Small intestine (tissue), 7 donors: Measurements from ENCODE around the gene MAST2. TPM values are rescaled to one million over a fixed set of nuclear protein-coding genes. Genes with fewer than 3 reads are reported as not detected.
"Not testable (repeated sequence)": the region's sequence is repeated elsewhere in the genome, so short reads cannot be mapped to it uniquely, and the experiment has no call there.

Experiments used
- DNase-seq, 2 donors: peaks; one replicate each; pipeline versions ENCODE4 v3.0.0 to v3.0.0-alpha.2; 2013
- FAIRE-seq: peaks from 2 replicates; lab custom pipeline; 2012; peaks lifted over from hg19 to GRCh38; lab: Jason Lieb, UNC
- H3K27ac ChIP-seq, 3 donors: one replicate each; pipeline ENCODE4 v1.5.1; 2013; ENCODE audit warnings: low read length in 2 of 3, mild to moderate bottlenecking in 2 of 3, control low read depth in 1 of 3, inconsistent platforms in 1 of 3, low read depth in 1 of 3, moderate library complexity in 1 of 3
- H3K27me3 ChIP-seq, 3 donors: one replicate each; pipeline ENCODE4 v1.6.1; 2013; ENCODE audit warnings: low read length in 3 of 3, inconsistent platforms in 1 of 3; ENCODE audit not compliant: control insufficient read depth in 3 of 3, insufficient read depth in 3 of 3
- H3K36me3 ChIP-seq, 3 donors: one replicate each; pipeline ENCODE4 v1.6.1; 2013; ENCODE audit warnings: low read length in 3 of 3, inconsistent platforms in 1 of 3, low read depth in 1 of 3, mild to moderate bottlenecking in 1 of 3, moderate library complexity in 1 of 3; ENCODE audit not compliant: control insufficient read depth in 3 of 3, insufficient read depth in 2 of 3
- H3K4me1 ChIP-seq, 3 donors: one replicate each; pipeline ENCODE4 v1.6.1; 2013; ENCODE audit warnings: low read length in 2 of 3, inconsistent platforms in 1 of 3, low read depth in 1 of 3, mild to moderate bottlenecking in 1 of 3, moderate library complexity in 1 of 3; ENCODE audit not compliant: control insufficient read depth in 3 of 3, insufficient read depth in 2 of 3
- H3K4me3 ChIP-seq, 3 donors: one replicate each; pipeline ENCODE4 v1.5.1; 2013; ENCODE audit warnings: low read length in 3 of 3, control low read depth in 1 of 3, inconsistent platforms in 1 of 3, low read depth in 1 of 3, mild to moderate bottlenecking in 1 of 3, moderate library complexity in 1 of 3
- H3K9me3 ChIP-seq, 2 donors: one replicate each; pipeline ENCODE4 v1.6.1; 2013; ENCODE audit warnings: low read depth in 1 of 2, low read length in 1 of 2; ENCODE audit not compliant: control insufficient read depth in 2 of 2, insufficient read depth in 1 of 2
- WGBS, 3 donors: extraction: QIAGEN DNeasy Blood & Tissue Kit; methylation state at CpG; one replicate each; pipeline ENCODE4 v1.1.7; 2013; 5-methylcytosine and 5-hydroxymethylcytosine counted together
- polyA plus RNA-seq, 4 donors: library from polyadenylated mRNA; stranded (reverse) in 3 of 4; unstranded in 1 of 4; fragments of 200-250 nt in 3 of 4; fragments of 120-200 nt in 1 of 4; gene quantifications; one replicate each; pipeline versions ENCODE4 v1.2.1 to v1.2.3, GENCODE V29; 2013
- donor health status: healthy with polysubstance abuse.
- donor health status: control.
- donor health status: control.
- donor health status: Bipolar disorder and iron deficiency.
- donor health status: healthy.

The MAST2 gene
- polyA plus RNA-seq, 4 donors, result 23.3 to 70.2 (median 41.8) TPM

DNA sequence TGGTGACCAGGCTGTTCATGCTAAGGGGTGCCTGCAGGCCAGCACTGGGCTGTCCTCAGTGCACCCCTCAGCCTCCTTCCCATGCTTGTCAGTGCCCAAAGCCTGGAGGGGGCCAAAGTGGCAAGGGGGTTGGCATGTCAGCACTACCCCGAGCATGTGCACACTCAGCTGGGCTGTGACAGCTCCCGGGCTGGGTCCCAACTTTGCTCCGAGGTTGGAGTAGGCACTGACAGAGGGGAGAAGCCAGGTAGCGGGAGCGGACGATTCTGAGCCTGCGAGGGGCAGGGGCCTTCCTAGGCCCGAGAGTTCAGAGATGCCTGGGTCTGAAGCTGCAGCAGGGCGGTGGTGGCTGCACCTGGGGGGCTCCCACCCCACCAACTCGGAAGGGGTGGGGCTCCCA is 119.0 kb downstream of the MAST2 start:
- DNase-seq, result no peak
- no peak overlapping the region for H3K27ac ChIP-seq
- peaks cover 0 to 3% (median 2%) of the 10 kb centered on the region in 3 donors for H3K4me1 ChIP-seq
- peaks cover 0 to 16% (median 2%) of the 10 kb centered on the region in 3 donors for H3K36me3 ChIP-seq
- WGBS, 3 donors, result 97 to 100% (median 99%) methylated on average over 8 to 10 of the region's 10 CpGs
- H3K9me3 ChIP-seq, result no peaks in the 10 kb centered on the region
- no peak overlapping the region for H3K4me3 ChIP-seq
- no peak for FAIRE-seq
- no peaks in the 10 kb centered on the region for H3K27me3 ChIP-seq

DNA sequence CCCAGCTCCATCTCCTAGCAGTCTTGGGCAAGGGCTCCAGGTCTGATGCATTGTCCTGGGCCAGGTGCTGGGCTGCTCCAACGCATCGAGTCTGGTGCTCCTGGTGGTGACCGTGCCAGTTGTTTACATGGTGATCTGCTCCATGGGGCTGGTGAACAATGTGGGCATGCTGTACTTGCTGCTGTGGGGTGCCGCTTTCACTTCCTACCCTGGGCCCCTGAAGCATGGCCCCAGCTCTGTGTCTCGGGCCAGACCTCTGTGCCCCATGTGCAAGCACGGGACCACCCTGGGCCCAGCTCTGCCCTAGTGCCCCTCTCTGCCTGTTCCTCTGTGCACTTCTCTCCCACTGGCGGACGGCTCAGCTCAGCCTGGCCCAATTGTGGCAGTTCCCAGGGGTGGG is 119.4 kb downstream of the MAST2 start:
- FAIRE-seq (no peak), DNase-seq (no peak)
- Histone ChIP-seq H3K9me3 (no peaks in the 10 kb centered on the region), H3K27ac (no peak overlapping the region), H3K4me1 (peaks cover 0 to 3% (median 2%) of the 10 kb centered on the region in 3 donors), H3K4me3 (no peak overlapping the region), H3K27me3 (no peaks in the 10 kb centered on the region), H3K36me3 (peaks cover 0 to 15% (median 2%) of the 10 kb centered on the region in 3 donors)
- WGBS, 3 donors, result 94 to 99% (median 97%) methylated on average over 8 of the region's 8 CpGs

DNA sequence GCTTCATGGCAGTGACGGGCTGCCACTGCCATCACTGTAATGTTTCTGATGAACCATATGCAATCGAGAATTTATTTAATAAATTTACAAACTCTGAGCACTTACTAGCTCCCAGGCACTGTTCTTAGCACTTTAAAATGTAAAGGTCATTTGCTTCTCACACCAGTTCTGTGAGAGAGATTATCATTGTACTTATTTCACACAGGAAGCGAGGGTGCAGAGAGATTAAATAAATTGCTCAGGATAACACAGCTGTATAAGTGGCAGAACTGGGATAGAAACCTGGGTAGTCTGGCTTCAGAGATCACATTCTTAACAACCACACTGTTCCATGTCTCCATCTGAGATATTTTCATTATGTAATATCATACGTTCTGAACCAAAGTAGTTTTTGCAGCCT is 119.9 kb downstream of the MAST2 start:
- Histone ChIP-seq H3K9me3 (no peaks in the 10 kb centered on the region), H3K27me3 (no peaks in the 10 kb centered on the region), H3K4me3 (no peak overlapping the region), H3K36me3 (peaks cover 0 to 15% (median 2%) of the 10 kb centered on the region in 3 donors), H3K27ac (no peak overlapping the region), H3K4me1 (peaks cover 0 to 3% (median 2%) of the 10 kb centered on the region in 3 donors)
- DNase-seq (no peak), FAIRE-seq (no peak)
- WGBS, 3 donors, result 70 to 82% (median 81%) methylated on average over 4 of the region's 4 CpGs

DNA sequence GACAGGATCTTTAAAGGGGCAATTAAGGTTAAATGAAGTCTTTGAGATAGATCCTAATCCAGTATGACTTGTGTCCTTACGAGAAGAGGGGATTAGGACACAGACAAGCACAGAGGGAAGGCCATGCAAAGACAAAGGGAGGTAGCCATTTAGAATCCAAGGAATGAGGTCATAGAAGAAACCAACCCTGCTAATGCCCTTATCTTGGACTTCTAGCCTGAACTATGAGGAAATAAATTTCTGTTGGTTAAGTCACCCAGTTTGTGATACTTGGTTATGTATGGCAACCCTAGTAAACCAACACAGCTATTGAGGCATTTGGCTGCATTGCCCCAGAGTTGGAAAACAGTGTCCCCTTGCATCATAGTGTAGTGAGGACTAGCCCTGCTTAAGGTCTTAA is 121.3 kb downstream of the MAST2 start:
- Histone ChIP-seq H3K36me3 (peaks cover 0 to 12% (median 2%) of the 10 kb centered on the region in 3 donors), H3K4me1 (peaks cover 5 to 8% (median 6%) of the 10 kb centered on the region in 3 donors), H3K27ac (no peak overlapping the region), H3K27me3 (no peaks in the 10 kb centered on the region), H3K4me3 (no peak overlapping the region), H3K9me3 (no peaks in the 10 kb centered on the region)
- FAIRE-seq (no peak), DNase-seq (peak in 1 of 2 donors; percentile 71)
- WGBS, 3 donors, result 92 to 100% (median 95%) methylated on average over 1 of the region's 1 CpG

DNA sequence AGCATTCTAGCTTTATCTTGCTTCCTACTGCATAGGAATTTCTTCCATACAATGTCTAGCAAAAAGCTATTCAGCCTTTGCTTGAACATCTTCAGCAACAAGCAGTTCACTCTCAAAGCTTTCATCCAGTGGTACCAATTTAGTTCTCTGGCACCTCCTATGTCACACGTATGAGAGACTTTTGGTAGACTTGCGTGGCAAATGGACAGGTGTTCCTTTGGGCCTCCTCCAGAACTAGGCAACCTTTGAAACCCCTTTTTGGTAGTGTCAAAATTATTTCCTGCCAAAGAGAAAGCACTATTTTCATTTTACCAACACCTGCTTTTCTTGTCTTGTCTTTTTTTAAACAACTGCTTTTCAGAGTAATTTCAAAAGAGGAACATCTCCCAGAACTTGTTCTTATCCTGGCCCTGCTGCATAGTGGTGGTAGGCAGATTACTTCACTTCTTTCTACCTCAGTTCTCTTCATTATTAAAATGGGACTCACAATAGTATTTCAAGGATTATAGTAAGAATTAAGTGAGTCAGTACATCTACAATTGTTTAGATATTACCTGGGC is 122.4 kb downstream of the MAST2 start:
- Histone ChIP-seq H3K27me3 (no peaks in the 10 kb centered on the region), H3K4me3 (no peak overlapping the region), H3K36me3 (peaks cover 0 to 12% (median 2%) of the 10 kb centered on the region in 3 donors), H3K9me3 (no peaks in the 10 kb centered on the region), H3K4me1 (peaks cover 6 to 8% (median 8%) of the 10 kb centered on the region in 3 donors), H3K27ac (no peak overlapping the region)
- WGBS, 3 donors, result 18 to 65% (median 37%) methylated on average over 2 of the region's 2 CpGs
- DNase-seq, result no peak
- no peak for FAIRE-seq

DNA sequence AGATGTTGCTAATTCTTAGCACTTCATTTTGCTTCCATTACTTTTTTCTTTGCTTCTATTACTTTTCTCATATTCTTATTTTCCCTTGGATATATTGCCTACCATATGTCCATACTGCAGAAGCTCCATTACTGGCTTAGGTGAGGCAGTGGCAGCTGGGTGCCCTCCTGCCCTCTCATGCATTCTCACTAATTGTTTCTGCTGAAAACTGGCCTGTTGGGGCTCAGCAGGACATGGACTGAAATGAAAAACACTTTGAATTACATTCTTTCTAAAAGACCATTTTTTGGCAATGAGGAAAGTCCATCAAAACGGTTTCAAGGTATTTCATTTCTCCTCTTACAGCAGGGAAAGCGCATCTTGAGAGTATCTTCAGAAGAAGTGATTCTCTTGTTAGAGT is 122.9 kb downstream of the MAST2 start:
- WGBS, 3 donors, result 82 to 85% (median 82%) methylated on average over 2 of the region's 2 CpGs
- Histone ChIP-seq H3K4me3 (no peak overlapping the region), H3K27ac (no peak overlapping the region), H3K27me3 (no peaks in the 10 kb centered on the region), H3K9me3 (no peaks in the 10 kb centered on the region), H3K4me1 (peaks cover 6 to 8% (median 8%) of the 10 kb centered on the region in 3 donors), H3K36me3 (peaks cover 0 to 10% (median 2%) of the 10 kb centered on the region in 3 donors)
- FAIRE-seq (no peak), DNase-seq (no peak)

DNA sequence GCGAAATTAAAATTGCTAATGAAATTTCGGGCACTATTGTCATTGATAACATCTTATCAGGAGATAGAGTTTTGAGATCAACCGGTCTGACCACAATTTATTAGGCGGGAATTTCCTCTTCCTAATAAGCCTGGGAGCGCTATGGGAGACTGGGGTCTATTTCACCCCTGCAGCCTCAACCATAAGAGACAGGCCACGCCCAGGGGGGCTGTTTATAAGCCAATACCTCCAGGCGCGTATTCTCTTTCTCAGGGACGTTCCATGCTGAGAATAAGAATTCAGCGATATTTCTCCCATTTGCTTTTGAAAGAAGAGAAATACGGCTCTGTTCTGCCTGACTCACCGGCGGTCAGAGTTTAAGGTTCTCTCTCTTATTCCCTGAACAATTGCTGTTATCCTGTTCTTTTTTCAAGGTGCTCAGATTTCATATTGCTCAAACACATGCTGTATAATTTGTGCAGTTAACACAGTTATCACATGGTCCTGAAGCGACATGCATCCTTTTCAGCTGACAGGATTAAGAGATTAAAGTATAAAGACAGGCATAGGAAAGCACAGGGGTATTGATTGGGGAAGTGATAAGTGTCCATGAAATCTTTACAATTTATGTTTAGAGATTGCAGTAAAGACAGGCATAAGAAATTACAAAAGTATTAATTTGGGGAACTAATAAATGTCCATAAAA is 124.0 kb downstream of the MAST2 start:
- H3K4me3 ChIP-seq, H3K4me1 ChIP-seq, FAIRE-seq, H3K27ac ChIP-seq, H3K36me3 ChIP-seq, DNase-seq, H3K9me3 ChIP-seq, H3K27me3 ChIP-seq: not testable (repeated sequence)
- WGBS, 3 donors, result 73 to 82% (median 79%) methylated on average over 13 to 14 of the region's 14 CpGs

DNA sequence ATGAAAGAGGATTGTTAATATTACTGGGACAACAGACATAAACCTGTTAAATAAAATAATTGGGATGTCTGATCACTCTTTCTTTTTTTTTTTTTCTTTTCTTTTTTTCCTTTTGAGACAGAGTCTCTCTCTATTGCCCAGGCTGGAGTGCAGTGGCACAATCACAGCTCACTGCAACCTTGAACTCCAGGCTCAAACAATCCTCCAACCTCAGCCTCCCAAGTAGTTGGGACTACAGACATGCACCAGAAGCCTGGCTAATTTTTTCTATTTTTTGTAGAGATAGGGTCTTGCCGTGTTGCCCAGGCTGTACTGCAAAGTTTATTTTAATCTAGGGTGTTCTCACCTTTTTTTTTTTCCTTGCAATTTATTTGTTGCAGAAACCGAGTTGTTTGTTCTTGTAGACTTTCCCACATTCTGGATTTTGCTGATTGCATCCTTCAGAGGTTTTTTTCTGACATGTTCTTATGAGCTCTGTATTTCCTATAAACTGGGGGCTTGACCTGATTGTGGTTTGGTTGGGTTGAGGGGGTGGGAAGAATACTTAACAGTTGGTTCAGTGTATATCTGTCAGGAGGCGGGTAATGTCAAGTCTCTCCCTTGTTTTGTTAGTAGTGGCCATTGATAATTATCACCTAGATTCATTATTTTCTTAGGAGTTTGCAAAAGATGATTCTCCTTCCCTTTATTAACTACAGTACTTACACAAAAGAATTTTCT is 125.2 kb downstream of the MAST2 start:
- WGBS, 3 donors, result 77 to 92% (median 78%) methylated on average over 3 of the region's 3 CpGs
- DNase-seq (no peak), FAIRE-seq (no peak)
- H3K27ac ChIP-seq, result no peak overlapping the region
- H3K9me3 ChIP-seq, result no peaks in the 10 kb centered on the region
- H3K4me3 ChIP-seq, result no peak overlapping the region
- peaks cover 6 to 8% (median 8%) of the 10 kb centered on the region in 3 donors for H3K4me1 ChIP-seq
- H3K36me3 ChIP-seq, result no peaks in the 10 kb centered on the region
- no peaks in the 10 kb centered on the region for H3K27me3 ChIP-seq
